SU-DHL-6 (cell line): ENCODE measurements around the gene STXBP5L.

Source experiments
- EZH2phosphoT487 ChIP-seq: fragments of 200-600 bp; sonication (generic), shearing (Covaris generic); conservative IDR thresholded peaks from 2 replicates; pipeline ENCODE4 v1.6.1; 2018; ENCODE audit warnings: mild to moderate bottlenecking, antibody characterized with exemption, low read length, moderate library complexity, mixed read lengths
- TF ChIP-seq, protein P1 (sequence below): fragments of 200-600 bp; sonication (generic); IDR thresholded peaks from one replicate; pipeline ENCODE4 v1.5.1; 2017; ENCODE audit warnings: antibody characterized with exemption, mild to moderate bottlenecking, low read length, moderate library complexity; ENCODE audit not compliant: insufficient read depth, poor library complexity, severe bottlenecking

DNA sequence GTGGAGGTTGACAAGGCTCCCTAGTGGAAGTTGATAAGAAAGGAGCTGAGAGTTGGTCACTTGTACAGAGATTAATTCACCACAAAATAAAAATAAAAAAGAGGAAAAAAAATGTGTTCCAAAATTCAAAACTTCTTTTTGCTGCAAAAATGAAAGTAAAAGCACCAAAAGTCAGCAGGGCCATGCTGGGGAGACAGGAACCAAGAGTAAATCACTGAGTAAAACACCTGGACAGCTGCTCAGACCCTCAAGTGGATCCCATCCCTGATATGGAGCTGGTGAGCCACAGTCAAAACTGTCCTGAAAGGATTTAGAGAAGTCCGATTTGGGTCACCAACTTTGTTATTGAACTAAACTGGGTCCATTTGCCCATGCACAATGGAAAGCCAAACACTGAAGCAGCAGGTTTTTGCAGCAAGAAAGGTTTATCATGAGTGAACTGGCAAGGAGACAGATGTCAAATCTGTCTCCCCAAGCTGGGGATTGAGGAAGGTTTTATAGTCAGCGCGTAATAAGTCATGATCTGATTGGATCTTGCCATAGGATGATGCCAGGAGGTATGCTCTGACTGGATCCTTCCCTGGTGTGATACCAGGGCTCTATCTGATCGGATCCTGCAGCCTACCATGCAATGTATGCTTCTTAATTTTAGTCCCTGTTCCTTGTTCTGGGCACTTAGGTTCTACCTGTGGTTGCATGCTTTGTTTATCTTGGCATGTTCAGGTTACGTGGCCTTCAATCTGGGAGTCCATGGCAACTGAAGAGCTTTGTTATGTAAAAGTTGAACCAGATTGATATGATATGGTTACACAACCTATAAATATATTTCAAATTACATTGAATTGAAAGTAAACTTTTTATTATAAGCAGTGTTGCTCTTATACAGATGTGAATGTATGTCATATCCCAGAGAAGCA, 324.6 kb downstream of the STXBP5L start:
- TF ChIP-seq, protein P1, sequence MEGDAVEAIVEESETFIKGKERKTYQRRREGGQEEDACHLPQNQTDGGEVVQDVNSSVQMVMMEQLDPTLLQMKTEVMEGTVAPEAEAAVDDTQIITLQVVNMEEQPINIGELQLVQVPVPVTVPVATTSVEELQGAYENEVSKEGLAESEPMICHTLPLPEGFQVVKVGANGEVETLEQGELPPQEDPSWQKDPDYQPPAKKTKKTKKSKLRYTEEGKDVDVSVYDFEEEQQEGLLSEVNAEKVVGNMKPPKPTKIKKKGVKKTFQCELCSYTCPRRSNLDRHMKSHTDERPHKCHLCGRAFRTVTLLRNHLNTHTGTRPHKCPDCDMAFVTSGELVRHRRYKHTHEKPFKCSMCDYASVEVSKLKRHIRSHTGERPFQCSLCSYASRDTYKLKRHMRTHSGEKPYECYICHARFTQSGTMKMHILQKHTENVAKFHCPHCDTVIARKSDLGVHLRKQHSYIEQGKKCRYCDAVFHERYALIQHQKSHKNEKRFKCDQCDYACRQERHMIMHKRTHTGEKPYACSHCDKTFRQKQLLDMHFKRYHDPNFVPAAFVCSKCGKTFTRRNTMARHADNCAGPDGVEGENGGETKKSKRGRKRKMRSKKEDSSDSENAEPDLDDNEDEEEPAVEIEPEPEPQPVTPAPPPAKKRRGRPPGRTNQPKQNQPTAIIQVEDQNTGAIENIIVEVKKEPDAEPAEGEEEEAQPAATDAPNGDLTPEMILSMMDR = no peak
- no peak for TF ChIP-seq EZH2phosphoT487
